Inferior parietal cortex (tissue), 1 donor: ENCODE data around the gene PFDN1.

Experiments used
- DNase-seq: peaks from one replicate; pipeline ENCODE4 v3.0.0-alpha.2; 2016; ENCODE audit errors: extremely low spot score

Gene PFDN1

DNA sequence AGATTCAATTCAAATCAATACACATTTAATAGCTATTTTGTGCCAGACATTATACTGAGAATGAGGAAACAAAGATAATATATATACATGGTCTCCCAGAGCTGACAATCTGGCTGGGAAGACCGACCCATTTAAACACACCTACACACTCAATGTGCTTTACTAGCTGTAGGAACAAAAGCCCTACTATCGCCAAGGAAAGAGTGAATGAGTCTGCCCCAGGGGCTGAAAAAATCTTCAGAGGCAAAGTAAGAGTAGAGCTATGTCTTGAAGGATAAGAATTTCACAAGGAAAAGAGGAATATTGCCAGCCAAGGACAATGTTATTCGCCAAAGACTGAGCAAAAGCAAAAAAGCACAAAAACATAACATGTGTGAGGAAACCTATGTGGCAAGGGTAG, 6.6 kb downstream of the PFDN1 start:
- DNase-seq, result no peak

- no peak for DNase-seq
Measured at GRCh38 chr5:140295414-140295813, 7.5 kb downstream of the PFDN1 start.

DNA sequence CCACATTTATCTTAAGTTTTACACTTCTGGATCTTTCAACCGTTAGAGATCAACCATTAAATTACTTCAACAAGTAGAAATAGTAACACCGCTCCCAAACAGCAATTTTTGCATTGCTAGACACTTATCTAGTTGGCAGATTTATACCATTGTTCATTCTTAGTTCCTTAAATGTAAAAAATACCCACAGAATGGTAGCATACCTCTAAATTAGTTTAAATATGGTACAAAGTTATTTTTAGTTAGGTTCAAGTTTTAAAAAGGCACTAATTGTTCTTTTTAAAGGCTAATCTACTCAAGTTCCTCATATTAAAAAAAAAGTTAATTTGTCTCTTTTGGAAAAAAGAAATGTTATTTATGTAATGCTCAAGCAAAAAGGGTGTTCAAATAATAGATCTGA, 8.1 kb downstream of the PFDN1 start:
- DNase-seq, result no peak

DNA sequence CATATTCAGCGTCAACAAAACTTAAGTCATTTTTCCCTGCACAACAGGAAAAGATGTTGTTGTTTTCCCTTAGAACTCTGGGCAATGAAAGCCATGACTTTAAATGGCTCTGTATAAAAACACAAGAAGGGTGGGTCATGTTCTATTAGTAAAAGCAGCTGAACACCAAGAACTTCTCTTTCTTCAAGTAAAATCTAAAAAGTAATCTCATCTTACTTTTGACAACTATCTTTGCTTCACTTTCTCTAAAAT, 9.1 kb downstream of the PFDN1 start:
- no peak for DNase-seq

- DNase-seq, result no peak
Measured at GRCh38 chr5:140293091-140293848, 9.6 kb downstream of the PFDN1 start.

DNA sequence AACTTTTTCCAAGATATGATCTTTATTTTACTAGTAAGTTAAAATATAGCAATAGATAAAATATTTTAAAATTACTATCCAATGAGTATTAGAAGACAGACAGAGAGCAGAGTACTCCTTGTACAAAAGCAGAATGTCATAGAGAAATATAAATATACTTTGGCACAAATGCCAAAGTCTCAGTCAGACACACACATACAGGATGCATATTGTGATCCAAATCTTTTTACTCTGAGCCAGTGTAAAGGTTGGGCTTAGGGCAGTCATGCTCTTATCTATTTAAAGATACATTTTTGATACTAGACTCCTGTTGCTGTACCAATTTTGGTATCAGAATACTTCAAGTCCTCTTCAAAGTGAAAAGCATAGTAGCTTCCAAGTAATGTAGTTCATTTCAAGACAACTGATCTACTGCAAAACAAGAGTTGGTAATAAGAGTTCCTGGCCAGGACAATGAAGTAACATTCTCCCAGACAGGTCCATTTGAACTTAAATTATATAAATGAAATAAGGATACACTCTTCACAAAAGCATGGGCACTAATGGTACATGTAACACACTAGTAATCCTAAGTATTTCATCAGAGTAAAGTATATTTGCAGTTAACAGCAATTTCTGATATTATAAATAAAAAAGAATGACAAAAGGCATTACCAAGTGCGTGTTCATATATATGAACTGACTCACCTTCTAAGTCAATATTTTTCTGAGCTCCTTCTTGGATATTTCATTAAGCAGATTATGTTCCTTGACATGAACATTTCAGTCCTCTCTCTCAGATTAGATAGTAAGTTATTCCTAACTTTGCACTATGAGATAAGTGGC, 10.5 kb downstream of the PFDN1 start:
- DNase-seq, result no peak

DNA sequence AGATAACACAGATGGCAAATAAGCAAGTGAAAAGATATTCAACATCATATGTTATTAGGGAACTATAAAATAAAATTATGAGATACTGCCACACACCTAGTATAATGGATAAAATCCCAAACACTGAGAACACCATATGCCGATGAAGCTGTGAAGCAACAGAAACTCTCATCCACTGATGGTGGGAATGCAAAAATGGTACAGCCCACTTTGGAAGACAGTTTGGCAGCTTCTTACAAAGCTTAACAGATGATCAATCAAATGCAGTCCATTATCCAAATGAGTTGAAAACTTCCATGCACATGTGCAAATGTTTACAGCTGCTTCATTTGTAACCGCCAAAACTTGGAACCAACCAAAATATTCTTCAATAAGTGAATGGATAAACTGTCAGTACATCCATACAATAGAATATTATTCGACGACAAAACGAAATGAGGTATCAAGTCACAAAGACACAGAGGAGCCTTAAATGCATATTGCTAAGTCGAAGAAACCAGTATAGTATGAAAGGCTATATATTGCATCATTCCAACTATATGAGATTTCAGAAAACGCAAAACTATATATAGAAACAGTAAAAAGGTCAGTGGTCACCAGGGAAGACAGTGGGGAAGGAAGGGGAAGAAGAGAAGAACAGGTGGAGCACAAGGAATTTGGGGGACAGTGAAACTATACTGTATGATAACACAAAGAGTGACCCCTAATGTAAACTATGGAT, 14.9 kb downstream of the PFDN1 start:
- no peak for DNase-seq

DNA sequence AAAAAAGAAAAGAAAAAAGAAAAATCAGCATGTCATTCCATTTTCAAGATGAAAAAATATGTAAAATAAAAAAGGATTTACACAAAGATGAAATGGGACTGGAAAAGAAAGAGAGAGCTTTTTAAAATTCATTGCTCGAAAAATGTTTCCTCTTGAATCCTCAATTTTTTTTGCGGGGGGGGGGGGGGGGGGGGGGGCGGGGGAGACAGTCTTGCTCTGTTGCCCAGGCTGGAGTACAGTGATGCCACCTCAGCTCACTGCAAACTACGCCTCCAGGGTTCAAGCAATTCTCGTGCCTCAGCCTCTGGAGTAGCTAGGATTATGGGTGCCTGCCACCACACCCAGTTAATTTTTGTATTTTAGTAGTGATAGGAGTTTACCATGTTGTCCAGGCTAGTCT, 16.5 kb downstream of the PFDN1 start:
- no peak for DNase-seq

DNA sequence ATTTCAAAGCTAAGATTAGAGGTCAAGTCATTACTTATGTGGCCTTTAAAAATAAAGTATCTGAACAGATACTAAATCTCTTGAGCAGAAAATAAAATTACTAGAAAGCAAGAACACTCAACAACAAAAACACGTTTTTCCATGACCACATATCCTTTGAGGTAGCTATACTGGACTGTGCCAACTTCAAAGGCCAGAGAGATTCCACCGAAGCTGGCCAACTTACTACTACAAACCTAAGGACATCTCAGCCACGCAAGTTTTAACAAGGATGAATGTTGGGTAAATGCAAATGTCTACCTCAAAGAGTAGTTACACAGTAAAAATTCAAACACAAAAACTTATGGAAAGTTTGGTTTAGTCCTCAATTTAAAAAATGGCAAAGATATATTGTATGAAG, 18.9 kb downstream of the PFDN1 start:
- DNase-seq, result no peak

DNA sequence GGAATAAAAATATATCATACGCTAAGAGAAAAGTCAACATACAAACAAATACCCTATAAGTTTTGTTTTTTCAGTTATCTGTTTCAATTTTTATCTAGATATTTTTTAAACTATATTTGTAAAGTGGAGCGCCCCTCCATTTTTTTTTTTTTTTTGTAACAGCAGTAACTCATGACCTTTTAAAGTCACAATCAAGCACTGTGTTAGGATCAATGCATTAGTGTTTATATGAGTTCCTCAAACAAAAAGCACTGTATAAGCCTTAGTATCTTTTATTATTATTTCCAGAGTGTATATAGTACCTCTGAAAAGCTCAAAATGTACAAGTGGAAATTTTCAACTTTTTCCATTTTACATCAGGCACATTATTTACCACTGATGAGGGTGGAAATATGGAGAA, 20.6 kb downstream of the PFDN1 start:
- DNase-seq, result no peak

- DNase-seq, result no peak
Measured at GRCh38 chr5:140275837-140276236, 27.1 kb downstream of the PFDN1 start.

GRCh38 chr5:140273401-140273877, 29.5 kb downstream of the PFDN1 start:
- DNase-seq, result no peak

DNA sequence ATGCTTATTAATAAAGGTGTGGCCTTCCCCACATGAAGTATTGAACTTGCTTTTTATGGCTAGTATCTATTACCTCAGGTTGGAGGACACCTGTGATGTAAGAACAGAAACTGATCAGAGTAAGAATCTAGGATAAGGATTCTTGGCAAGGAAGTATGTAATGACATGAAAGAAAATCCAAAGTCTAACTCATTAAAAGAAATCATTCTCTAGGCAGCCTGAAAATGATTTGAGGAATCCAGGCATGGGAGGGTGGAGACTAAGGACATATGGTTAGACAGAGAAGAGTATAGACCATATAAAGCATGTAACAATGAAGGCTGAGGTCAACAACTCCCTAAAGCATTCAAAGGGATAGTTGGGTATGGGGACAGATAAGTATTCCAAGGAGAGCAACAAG, 32.9 kb downstream of the PFDN1 start:
- DNase-seq, result no peak

GRCh38 chr5:140267559-140268018, 35.3 kb downstream of the PFDN1 start:
- DNase-seq, result no peak

DNA sequence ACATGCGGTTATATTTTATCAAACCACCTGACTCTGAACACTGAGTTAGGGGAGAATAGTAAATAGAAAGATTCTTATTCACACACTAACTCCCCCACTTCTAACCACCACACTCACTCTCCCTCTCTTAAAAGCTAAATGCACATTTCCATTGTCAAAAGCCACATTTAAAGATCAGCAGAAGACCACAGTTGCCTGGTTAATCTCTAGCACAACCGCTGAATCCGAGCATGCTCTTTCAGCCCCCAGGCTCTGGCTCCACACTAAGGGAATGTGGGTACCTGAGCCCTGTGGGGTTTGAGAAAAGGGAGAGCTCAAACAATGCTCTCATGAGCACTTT, 35.7 kb downstream of the PFDN1 start:
- no peak for DNase-seq

- DNase-seq, result no peak
Measured at GRCh38 chr5:140266471-140267200, 36.3 kb downstream of the PFDN1 start.

GRCh38 chr5:140265845-140266244, 37.1 kb downstream of the PFDN1 start:
- DNase-seq, result no peak

GRCh38 chr5:140262839-140263238, 40.1 kb downstream of the PFDN1 start:
- DNase-seq, result no peak

DNA sequence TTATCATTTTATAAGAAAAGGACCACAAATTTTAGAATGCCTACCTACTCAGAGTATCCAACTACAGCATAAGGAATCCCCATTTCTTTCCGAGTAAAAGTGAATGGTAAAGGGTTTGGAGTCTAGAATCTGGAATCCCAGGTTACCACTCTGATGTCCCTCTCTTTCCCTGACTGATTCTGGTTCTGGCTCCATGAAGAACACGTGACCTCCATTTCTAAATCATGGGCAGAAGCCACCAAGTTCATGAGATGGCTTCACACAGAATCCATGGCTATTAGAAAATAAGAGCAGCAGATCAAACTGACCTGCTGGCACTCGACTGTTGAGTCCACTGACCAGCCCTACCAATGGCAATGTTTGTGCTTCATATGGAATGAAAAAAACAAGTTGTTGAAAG, 40.7 kb downstream of the PFDN1 start:
- no peak for DNase-seq

GRCh38 chr5:140261403-140262171, 41.3 kb downstream of the PFDN1 start:
- DNase-seq, result peak; percentile 67

- no peak for DNase-seq
Measured at GRCh38 chr5:140260089-140260656, 42.7 kb downstream of the PFDN1 start.
